Epithelial cell of proximal tubule (primary cell): ENCODE results near the gene CTNNBIP1. TPM values are rescaled to one million over a fixed set of nuclear protein-coding genes. Genes with fewer than 3 reads are reported as not detected.
"Not testable (repeated sequence)": the region's sequence is repeated elsewhere in the genome, so short reads cannot be mapped to it uniquely, and the experiment has no call there.

Experiments
- DNase-seq: peaks from one replicate; pipeline ENCODE4 v3.0.0-alpha.2; 2011; ENCODE audit warnings: low read depth
- H3K4me3 ChIP-seq: 2 replicates; pipeline ENCODE4 v1.5.1; 2011; ENCODE audit warnings: low read depth, mild to moderate bottlenecking, low read length
- total RNA-seq: library from RNA; depleted of rRNA; stranded (reverse); fragments of >200 nt; gene quantifications from 2 replicates; pipeline ENCODE4 v1.2.3, GENCODE V29; 2015
- TF ChIP-seq, protein P1 (sequence below): conservative IDR thresholded peaks from 2 replicates; pipeline ENCODE4 v1.5.1; 2012; ENCODE audit warnings: low read depth, mild to moderate bottlenecking, low read length

CTNNBIP1 gene
- total RNA-seq, 1 donor from 2014 or later, result 26.8 TPM

- H3K4me3 ChIP-seq, result no peak overlapping the region
- TF ChIP-seq, protein P1, sequence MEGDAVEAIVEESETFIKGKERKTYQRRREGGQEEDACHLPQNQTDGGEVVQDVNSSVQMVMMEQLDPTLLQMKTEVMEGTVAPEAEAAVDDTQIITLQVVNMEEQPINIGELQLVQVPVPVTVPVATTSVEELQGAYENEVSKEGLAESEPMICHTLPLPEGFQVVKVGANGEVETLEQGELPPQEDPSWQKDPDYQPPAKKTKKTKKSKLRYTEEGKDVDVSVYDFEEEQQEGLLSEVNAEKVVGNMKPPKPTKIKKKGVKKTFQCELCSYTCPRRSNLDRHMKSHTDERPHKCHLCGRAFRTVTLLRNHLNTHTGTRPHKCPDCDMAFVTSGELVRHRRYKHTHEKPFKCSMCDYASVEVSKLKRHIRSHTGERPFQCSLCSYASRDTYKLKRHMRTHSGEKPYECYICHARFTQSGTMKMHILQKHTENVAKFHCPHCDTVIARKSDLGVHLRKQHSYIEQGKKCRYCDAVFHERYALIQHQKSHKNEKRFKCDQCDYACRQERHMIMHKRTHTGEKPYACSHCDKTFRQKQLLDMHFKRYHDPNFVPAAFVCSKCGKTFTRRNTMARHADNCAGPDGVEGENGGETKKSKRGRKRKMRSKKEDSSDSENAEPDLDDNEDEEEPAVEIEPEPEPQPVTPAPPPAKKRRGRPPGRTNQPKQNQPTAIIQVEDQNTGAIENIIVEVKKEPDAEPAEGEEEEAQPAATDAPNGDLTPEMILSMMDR, result no peak
- DNase-seq, result no peak
Observed at GRCh38 chr1:9805006-9805508, 105.0 kb downstream of the CTNNBIP1 start.

DNA sequence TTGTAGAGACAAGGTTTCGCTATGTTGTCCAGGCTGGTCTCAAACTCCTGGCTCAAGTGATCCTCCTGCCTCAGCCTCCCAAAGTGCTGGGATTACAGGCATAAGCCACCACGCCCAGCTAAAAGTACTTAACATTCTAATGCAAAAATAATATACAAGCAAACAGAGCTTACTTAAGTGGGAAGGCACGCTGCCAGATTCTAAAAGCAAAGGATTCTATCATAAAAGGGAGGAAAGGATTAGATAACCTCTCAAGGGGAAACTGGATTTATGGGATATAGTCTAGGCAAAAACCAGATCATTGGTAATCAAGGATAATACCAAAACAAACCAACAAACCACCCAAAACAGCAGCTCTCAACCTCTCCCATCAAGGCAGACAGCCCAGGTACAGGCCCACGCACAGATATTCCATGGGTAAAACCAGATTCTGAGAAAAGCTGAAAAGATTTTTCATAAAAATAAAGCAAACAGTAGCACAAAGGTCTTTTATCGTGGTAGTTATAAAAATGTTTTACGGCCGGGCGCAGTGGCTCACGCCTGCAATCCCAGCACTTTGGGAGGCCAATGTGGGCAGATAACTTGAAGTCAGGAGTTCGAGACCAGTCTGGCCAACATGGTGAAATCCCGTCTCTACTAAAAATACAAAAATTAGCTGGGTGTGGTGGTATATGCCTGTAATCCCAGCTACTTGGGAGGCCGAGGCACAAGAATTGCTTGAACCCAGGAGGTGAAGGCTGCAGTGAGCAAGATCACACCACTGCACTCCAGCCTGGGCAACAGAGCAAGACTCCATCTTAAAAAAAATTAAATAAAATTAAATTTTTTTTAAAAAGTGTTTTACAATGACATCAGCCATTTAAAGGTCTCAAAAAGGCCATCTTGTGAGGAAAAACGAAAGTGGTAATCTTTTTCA is 106.8 kb downstream of the CTNNBIP1 start:
- not testable (repeated sequence) for H3K4me3 ChIP-seq, DNase-seq

- TF ChIP-seq, protein P1, result no peak
- H3K4me3 ChIP-seq, result no peak overlapping the region
- no peak for DNase-seq
Observed at GRCh38 chr1:9801909-9802308, 108.2 kb downstream of the CTNNBIP1 start.

Other genes starting within 250 kb of the CTNNBIP1 start
- 79.7 and 87.5 TPM in 2 replicates for gene CLSTN1, start 86.3 kb downstream of the CTNNBIP1 start, total RNA-seq
- gene LZIC, start 33.1 kb upstream of the CTNNBIP1 start, total RNA-seq, result 20.6 and 23.3 TPM in 2 replicates
- gene NMNAT1, start 33.2 kb upstream of the CTNNBIP1 start, total RNA-seq, result 2.2 and 5.6 TPM in 2 replicates
- gene RBP7, start 87.0 kb upstream of the CTNNBIP1 start, total RNA-seq, result 11.8 and 24.3 TPM in 2 replicates
- gene UBE4B, start 122.7 kb upstream of the CTNNBIP1 start, total RNA-seq, result 30.8 and 39.3 TPM in 2 replicates